Thyroid gland (tissue), 4 donors: ENCODE data around the gene PKIG.

Experiments used
- POLR2A ChIP-seq, 2 donors: fragments of 450-650 bp; IDR thresholded peaks; one replicate each; pipeline ENCODE4 v1.6.1; 2017; ENCODE audit warnings: antibody characterized with exemption in 2 of 2, mild to moderate bottlenecking in 2 of 2, moderate library complexity in 1 of 2
- TF ChIP-seq, protein P1 (sequence below), 6 experiments: fragments of 200-600 bp in 3 of 6; fragments of 450-650 bp in 3 of 6; sonication (generic) in 3 of 6; IDR thresholded peaks; one replicate each; pipeline ENCODE4 v1.5.1; 2016 to 2019; ENCODE audit warnings: antibody characterized with exemption in 6 of 6, mild to moderate bottlenecking in 2 of 6, inconsistent platforms in 1 of 6, moderate library complexity in 1 of 6

DNA sequence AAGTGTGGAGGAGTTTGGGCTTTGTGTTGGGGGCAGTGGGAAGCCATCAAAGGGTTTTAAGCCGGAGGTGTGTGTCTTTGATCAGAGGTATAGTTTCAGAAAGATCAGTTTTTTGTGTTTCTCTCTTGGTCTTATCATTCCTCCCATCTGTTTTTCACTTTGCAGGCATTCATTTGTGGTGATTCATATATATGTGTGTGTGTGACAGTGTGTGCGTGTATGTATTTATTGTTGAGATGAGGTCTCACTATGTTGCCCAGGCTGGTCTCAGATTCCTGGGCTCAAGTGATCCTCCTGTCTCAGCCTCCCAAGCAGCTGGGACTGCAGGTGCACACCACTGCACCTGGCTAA is 49.4 kb upstream of the PKIG start:
- TF ChIP-seq, protein P1, sequence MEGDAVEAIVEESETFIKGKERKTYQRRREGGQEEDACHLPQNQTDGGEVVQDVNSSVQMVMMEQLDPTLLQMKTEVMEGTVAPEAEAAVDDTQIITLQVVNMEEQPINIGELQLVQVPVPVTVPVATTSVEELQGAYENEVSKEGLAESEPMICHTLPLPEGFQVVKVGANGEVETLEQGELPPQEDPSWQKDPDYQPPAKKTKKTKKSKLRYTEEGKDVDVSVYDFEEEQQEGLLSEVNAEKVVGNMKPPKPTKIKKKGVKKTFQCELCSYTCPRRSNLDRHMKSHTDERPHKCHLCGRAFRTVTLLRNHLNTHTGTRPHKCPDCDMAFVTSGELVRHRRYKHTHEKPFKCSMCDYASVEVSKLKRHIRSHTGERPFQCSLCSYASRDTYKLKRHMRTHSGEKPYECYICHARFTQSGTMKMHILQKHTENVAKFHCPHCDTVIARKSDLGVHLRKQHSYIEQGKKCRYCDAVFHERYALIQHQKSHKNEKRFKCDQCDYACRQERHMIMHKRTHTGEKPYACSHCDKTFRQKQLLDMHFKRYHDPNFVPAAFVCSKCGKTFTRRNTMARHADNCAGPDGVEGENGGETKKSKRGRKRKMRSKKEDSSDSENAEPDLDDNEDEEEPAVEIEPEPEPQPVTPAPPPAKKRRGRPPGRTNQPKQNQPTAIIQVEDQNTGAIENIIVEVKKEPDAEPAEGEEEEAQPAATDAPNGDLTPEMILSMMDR (IDR thresholded peaks at IDR 0.05), result no peak
- no peak for TF ChIP-seq POLR2A (IDR thresholded peaks at IDR 0.05)
